GM13976 (cell line): ENCODE data around the gene ADAMTS2.
"Not testable (repeated sequence)": the region's sequence is repeated elsewhere in the genome, so short reads cannot be mapped to it uniquely, and the experiment has no call there.

ENCODE experiments used
- DNase-seq: peaks from one replicate; pipeline ENCODE4 v3.0.0; 2012; ENCODE audit warnings: low spot score
- CTCF ChIP-seq: IDR thresholded peaks from 2 replicates; pipeline ENCODE4 v1.5.1; 2012; ENCODE audit warnings: borderline replicate concordance, mild to moderate bottlenecking; ENCODE audit not compliant: insufficient read depth; ENCODE audit errors: extremely low read depth, missing control alignments, control extremely low read depth
- in situ Hi-C: fragments of 300-500 bp; cut with MboI; formaldehyde crosslinking; loops from one replicate; pipeline ENCODE4 v1.12.0; 2022; ENCODE audit warnings: low sequenced_read_pairs, mixed read lengths, inconsistent platforms; ENCODE audit not compliant: unreplicated experiment

Gene ADAMTS2

GRCh38 chr5:179218943-179219330 lies 126.3 kb downstream of the ADAMTS2 start:
- in situ Hi-C loops: no loop called here
- no peak for DNase-seq
- no peak for TF ChIP-seq CTCF

GRCh38 chr5:179217956-179218942 lies 127.0 kb downstream of the ADAMTS2 start:
- TF ChIP-seq CTCF: no peak
- in situ Hi-C loops: no loop called here
- no peak for DNase-seq

DNA sequence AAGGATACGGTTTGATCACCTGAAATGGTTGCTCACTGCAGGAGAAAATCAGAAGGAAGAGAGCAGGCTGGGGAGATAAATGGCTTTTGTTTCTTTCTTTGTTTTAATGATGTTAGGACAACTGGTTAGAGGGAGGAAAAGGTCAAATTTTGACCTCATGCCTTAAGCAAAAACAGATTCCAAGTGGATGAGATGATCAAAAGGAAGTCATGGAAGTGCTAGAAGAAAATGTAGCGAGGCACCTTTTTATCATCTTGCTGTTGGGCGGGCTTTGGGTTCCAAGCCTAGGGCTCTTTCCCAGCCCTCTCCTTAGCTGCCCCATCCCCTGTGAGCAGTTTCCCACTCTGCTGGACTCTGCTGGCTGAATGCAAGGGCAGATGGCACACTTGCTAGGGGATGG lies 127.9 kb downstream of the ADAMTS2 start:
- DNase-seq: no peak
- in situ Hi-C loops: no loop called here
- no peak for TF ChIP-seq CTCF

DNA sequence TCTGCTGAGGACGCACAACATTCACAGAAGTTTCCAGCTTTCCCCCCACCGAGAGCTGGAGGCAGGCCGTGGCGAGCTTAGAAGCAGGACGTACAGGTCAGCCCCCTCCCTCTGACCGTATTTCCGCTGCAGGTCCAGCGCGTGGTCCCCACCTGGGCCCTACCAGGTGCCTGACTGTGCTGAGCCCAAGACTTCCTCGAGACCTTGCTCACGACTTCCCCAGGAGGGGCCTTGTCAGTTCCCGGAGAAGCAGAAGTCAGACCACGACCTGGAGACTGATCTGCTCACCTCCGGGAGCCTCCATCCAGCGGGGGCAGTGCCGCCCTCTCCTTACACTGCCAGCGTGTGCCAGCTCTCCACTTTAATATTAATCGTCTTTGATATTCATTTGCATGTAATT lies 128.9 kb downstream of the ADAMTS2 start:
- DNase-seq, in situ Hi-C loops: not testable (repeated sequence)

DNA sequence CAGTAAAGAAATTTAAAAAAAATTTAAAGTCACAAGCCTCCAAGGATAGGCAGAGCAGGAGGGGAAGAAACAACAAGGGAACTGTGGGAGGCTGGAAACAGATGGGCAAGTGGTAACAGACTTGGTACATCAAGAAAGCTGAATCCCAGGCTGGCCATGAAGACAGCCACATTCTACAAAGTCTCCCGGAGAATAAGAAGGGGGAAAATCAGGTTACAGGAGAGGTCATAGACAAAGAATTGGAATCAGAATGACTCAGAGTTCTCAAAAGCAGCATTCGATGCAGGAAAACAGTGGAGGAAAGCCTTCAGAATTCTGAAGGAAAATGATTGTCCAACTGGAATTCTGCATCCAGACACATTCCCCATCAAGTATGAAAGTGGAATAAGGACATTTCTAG lies 129.7 kb downstream of the ADAMTS2 start:
- in situ Hi-C loops: no loop called here
- DNase-seq: no peak
- no peak for TF ChIP-seq CTCF

DNA sequence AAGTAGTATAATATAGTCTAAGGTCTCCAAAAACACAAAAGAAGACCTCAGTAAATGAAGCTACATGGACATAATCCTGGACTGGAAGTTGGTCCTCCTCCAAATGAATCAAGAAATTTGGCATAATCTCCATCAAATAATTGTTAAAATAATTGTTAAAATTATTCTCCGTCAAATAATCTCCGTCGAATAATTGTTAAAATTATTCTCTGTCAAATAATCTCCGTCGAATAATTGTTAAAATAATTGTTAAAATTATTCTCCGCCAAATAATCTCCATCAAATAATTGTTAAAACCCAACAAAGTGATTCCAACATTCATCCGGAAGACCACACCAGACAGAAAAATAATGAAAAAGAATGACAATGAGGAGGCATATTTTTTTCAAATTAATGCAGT lies 130.6 kb downstream of the ADAMTS2 start:
- DNase-seq: no peak
- no peak for TF ChIP-seq CTCF
- in situ Hi-C loops: no loop called here

- in situ Hi-C loops: no loop called here
- no peak for DNase-seq
- TF ChIP-seq CTCF: no peak
Measured at GRCh38 chr5:179212870-179213269, 132.4 kb downstream of the ADAMTS2 start.
